Measurements from ENCODE around the gene F11R.
A peak's percentile ranks its signal among the peaks of the same experiment; 100 is the strongest.
"Not testable (repeated sequence)": the region's sequence is repeated elsewhere in the genome, so short reads cannot be mapped to it uniquely, and the experiment has no call there.

The F11R gene

GRCh38 chr1:161013488-161014230 lies 7.3 kb downstream of the F11R start:
- peak in 1 of 2 donors; percentile 43 for DNase-seq (ENCODE audit: low read depth in 1 of 2, low spot score in 1 of 2)

- DNase-seq (ENCODE audit: low read depth in 1 of 2, low spot score in 1 of 2), result no peak
Observed at GRCh38 chr1:161013131-161013487, 7.8 kb downstream of the F11R start.

- DNase-seq (ENCODE audit: low read depth in 1 of 2, low spot score in 1 of 2), result no peak
Observed at GRCh38 chr1:161012420-161012819, 8.5 kb downstream of the F11R start.

GRCh38 chr1:161009602-161010211 lies 11.2 kb downstream of the F11R start:
- no peak for DNase-seq (ENCODE audit: low read depth in 1 of 2, low spot score in 1 of 2)

- no peak for DNase-seq (ENCODE audit: low read depth in 1 of 2, low spot score in 1 of 2)
Observed at GRCh38 chr1:161008869-161009510, 12.0 kb downstream of the F11R start.

- DNase-seq (ENCODE audit: low read depth in 1 of 2, low spot score in 1 of 2), result no peak
Observed at GRCh38 chr1:161007369-161007768, 13.6 kb downstream of the F11R start.

GRCh38 chr1:161006563-161006962 lies 14.4 kb downstream of the F11R start:
- DNase-seq (ENCODE audit: low read depth in 1 of 2, low spot score in 1 of 2), result no peak

- DNase-seq (ENCODE audit: low read depth in 1 of 2, low spot score in 1 of 2), result no peak
Observed at GRCh38 chr1:161001525-161001924, 19.4 kb downstream of the F11R start.

- no peak for DNase-seq (ENCODE audit: low read depth in 1 of 2, low spot score in 1 of 2)
Observed at GRCh38 chr1:161000736-161001480, 20.0 kb downstream of the F11R start.

- no peak for DNase-seq (ENCODE audit: low read depth in 1 of 2, low spot score in 1 of 2)
Observed at GRCh38 chr1:160999376-160999775, 21.6 kb downstream of the F11R start.

- DNase-seq (ENCODE audit: low read depth in 1 of 2, low spot score in 1 of 2), result peak in 1 of 2 donors; percentile 37
Observed at GRCh38 chr1:160997323-160998038, 23.5 kb downstream of the F11R start.

GRCh38 chr1:160996178-160996577 lies 24.8 kb downstream of the F11R start:
- no peak for DNase-seq (ENCODE audit: low read depth in 1 of 2, low spot score in 1 of 2)

GRCh38 chr1:160993544-160994193 lies 27.3 kb downstream of the F11R start:
- DNase-seq (ENCODE audit: low read depth in 1 of 2, low spot score in 1 of 2), result no peak

- DNase-seq (ENCODE audit: low read depth in 1 of 2, low spot score in 1 of 2), result not testable (repeated sequence)
Observed at GRCh38 chr1:160992036-160992435, 28.9 kb downstream of the F11R start.

GRCh38 chr1:160987359-160988050 lies 33.4 kb downstream of the F11R start:
- DNase-seq (ENCODE audit: low read depth in 1 of 2, low spot score in 1 of 2), result no peak

GRCh38 chr1:160985723-160986122 lies 35.2 kb downstream of the F11R start:
- DNase-seq (ENCODE audit: low read depth in 1 of 2, low spot score in 1 of 2), result no peak

GRCh38 chr1:160981584-160982411 lies 39.2 kb downstream of the F11R start:
- DNase-seq (ENCODE audit: low read depth in 1 of 2, low spot score in 1 of 2), result no peak

GRCh38 chr1:160979286-160979685 lies 41.7 kb downstream of the F11R start:
- no peak for DNase-seq (ENCODE audit: low read depth in 1 of 2, low spot score in 1 of 2)

GRCh38 chr1:160978510-160978927 lies 42.4 kb downstream of the F11R start:
- no peak for DNase-seq (ENCODE audit: low read depth in 1 of 2, low spot score in 1 of 2)
